ENCODE measurements around the gene GLRX5.

GRCh38 chr14:95547626-95548327 is 12.9 kb downstream of the GLRX5 start:
- TF ChIP-seq CTCF (conservative IDR thresholded peaks at IDR 0.05) (no peak), ZFX (IDR thresholded peaks at IDR 0.05) (no peak)

All from C4-2B (cell line).